Motor neuron (in vitro differentiated cells): ENCODE results near the gene SRRM3. TPM values are rescaled to one million over a fixed set of nuclear protein-coding genes. Genes with fewer than 3 reads are reported as not detected.
"Not testable (repeated sequence)": the region's sequence is repeated elsewhere in the genome, so short reads cannot be mapped to it uniquely, and the experiment has no call there.

Experiments used
- ATAC-seq, 8 experiments: fragments of 200-7000 bp; cut with Tn5 transposase; replicated peaks in 6 of 8; 2 replicates each; pipeline ENCODE4 v1.8.0; 2021; ENCODE audit warnings: mild to moderate bottlenecking in 8 of 8, moderate library complexity in 8 of 8
- H3K27ac ChIP-seq, 2 donors: fragments of 250-450 bp; sonication (Bioruptor Pico); 2 replicates each; pipeline ENCODE4 v1.9.0; 2021; ENCODE audit warnings: antibody characterized with exemption in 2 of 2, mild to moderate bottlenecking in 2 of 2, moderate library complexity in 1 of 2
- H3K4me1 ChIP-seq, 2 donors: fragments of 250-450 bp; sonication (Bioruptor Pico); replicated peaks in 1 of 2; 2 replicates each; pipeline ENCODE4 v1.6.1; 2021; ENCODE audit warnings: antibody characterized with exemption in 2 of 2, mild to moderate bottlenecking in 2 of 2, moderate library complexity in 1 of 2
- H3K4me3 ChIP-seq, 5 donors: fragments of 250-450 bp; sonication (Bioruptor Pico); 2 replicates each; pipeline ENCODE4 v1.9.0; 2021; ENCODE audit warnings: antibody characterized with exemption in 5 of 5, mild to moderate bottlenecking in 5 of 5, moderate library complexity in 4 of 5
- WGBS, 10 experiments: fragments of 450-650 bp; shearing (Covaris generic); methylation state at CpG; one replicate each; pipeline ENCODE4 v1.0.0; 2022; 5-methylcytosine and 5-hydroxymethylcytosine counted together
- in situ Hi-C, 9 experiments: fragments of 400-800 bp; cut with MboI; loops; one replicate each; pipeline ENCODE4 v1.15.0; 2021; ENCODE audit warnings: low sequenced_read_pairs in 9 of 9, low pct_unique_long_range_greater_than_20kb in 2 of 9; ENCODE audit not compliant: unreplicated experiment in 9 of 9
- total RNA-seq, 8 experiments: library from RNA; unstranded; fragments of 300-600 nt; gene quantifications; 2 replicates each; pipeline versions ENCODE4 v1.2.3 to v1.2.4, GENCODE V29; 2022

The SRRM3 gene
- total RNA-seq, 8 experiments from 2014 or later, result 0.92 to 16.1 (median 10.3) TPM

DNA sequence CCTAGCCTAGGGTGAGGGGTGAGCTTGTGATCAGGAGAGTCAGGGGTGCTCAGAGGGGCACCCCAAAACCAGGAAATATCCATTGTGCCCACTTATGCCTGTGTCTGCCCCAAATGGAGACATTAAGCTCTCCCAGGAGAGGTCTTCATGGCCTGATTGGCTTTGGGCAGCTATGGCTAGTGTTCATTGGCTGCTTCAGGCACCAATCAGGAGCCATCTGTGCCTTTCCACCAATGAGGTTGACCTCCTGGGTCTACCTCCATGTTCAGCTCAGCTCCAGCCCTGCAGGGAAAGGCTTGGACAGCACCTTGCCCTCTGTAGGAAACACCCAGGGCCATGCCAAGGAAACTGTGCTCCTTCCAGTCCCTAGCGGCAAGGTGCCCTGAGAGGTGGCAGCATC is 76.8 kb downstream of the SRRM3 start:
- peak in 2 of 8 experiments; percentile 13 to 45 for ATAC-seq
- H3K4me3 ChIP-seq, result no peak overlapping the region
- 100% methylated on average over 1 of the region's 1 CpG; no CpG with 5 or more reads in 8 of the 10 experiments for WGBS, 10 experiments
- no peak overlapping the region for H3K27ac ChIP-seq
- H3K4me1 ChIP-seq, result peaks cover 1 to 5% of the 10 kb centered on the region in 2 donors
- in situ Hi-C loops, result loop anchor here in 2 of 9 experiments (10.0 to 25.0 kb wide), 2 partner anchors 91 to 104 kb away; no protein-coding TSS in a partner anchor

DNA sequence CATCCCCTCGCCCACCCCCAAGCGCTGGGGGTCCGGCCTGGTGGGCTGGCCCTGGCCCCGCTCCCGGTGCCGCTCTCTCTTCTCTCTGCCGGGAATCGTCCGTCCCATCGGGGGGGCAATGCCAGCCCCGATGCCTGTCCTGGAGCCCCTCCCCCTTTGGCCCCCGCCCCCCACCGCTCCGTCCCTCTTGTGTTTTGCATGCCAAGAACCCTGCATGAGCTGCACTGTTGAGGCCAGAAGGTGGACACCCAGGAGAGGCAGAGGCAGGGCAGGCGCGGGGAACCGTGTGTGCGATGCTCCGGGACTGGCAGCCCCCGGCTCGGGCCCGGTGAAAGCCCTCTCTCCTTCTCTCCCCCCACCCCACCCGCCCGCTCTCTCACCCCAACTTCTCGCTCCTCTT is 78.7 kb downstream of the SRRM3 start:
- WGBS, 10 experiments, result 20% methylated on average over 1 of the region's 25 CpGs; no CpG with 5 or more reads in 9 of the 10 experiments
- Histone ChIP-seq H3K4me3 (no peak overlapping the region), H3K27ac (no peak overlapping the region), H3K4me1 (no peaks in the 10 kb centered on the region)
- in situ Hi-C loops, result loop anchor here in 1 of 9 experiments (25.0 kb wide), 1 partner anchor 93 kb away; no protein-coding TSS in a partner anchor
- peak in 5 of 8 experiments; percentile 47 to 55 (median 54) for ATAC-seq

DNA sequence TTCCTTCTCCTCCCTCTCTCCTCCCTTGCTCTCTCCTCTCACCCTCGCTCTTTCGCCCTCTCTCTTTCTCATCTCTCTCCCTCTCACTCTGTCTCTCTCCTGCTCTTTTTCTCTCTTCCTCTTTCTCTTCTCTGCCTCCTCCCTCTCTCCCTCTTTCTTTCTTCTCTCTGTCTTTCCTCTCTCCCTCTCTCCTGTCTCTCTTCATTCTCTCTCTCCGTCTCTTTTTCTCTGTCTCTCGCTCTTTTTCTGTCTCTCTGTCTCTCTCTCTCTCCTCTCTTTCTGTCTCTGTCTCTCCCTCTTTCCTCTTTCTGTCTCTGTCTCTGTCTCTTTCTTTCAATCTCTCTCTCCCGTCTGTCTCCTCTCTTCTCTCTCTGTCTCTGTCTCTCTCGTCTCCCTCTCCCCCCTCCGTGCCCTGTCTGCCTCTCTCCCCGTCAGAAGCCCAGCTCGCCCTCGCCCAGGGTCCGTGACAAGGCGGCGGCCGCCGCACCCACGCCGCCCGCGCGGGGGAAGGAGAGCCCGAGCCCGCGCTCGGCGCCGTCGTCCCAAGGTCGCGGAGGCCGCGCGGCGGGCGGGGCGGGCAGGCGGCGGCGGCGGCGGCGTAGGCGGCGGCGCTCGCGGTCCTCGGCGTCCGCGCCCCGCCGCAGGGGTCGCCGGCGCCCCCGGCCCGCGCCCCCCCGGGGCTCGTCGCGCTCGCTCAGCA is 79.5 kb downstream of the SRRM3 start:
- H3K4me3 ChIP-seq, result peak overlapping the region; percentile 24 to 34 (median 30)
- no peak overlapping the region for H3K27ac ChIP-seq
- no peaks in the 10 kb centered on the region for H3K4me1 ChIP-seq
- in situ Hi-C loops, result loop anchor here in 1 of 9 experiments (25.0 kb wide), 1 partner anchor 94 kb away; no protein-coding TSS in a partner anchor
- ATAC-seq, result peak; percentile 17 to 52 (median 42)
- WGBS, 10 experiments, result 6 to 29% (median 9%) methylated on average over 1 to 20 of the region's 63 CpGs

DNA sequence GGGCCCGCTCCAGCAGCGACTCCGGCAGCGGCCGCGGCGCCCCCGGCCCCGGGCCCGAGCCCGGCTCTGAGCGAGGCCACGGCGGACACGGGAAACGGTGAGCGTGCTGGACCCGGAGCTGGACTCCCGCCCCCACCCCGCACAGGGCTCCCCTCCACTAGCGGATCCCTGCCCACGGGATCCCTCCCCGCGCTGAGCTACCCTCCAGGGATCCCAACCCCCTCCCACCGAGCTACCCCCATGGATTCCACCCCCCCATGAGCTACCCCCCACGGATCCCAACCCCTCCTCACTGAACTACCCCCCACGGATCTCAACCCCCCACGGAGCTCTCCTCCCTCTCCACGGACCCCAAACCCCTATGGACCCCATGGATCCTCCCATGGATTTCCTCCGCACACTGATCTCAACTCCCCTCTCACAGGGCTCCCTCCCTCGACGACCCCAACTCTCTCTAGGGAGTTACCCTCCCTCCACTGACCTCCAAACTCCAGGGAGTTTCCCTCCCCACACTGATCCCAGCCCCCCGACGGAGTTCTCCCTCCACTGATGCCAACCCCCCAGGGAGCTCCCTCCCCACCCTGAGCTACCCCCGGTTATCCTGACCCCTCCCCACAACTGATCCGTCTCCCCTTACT is 80.1 kb downstream of the SRRM3 start:
- WGBS, 10 experiments, result no CpG with 5 or more reads among the region's 36 CpGs
- no peak overlapping the region for H3K27ac ChIP-seq
- in situ Hi-C loops, result loop anchor here in 1 of 9 experiments (25.0 kb wide), 1 partner anchor 95 kb away; no protein-coding TSS in a partner anchor
- H3K4me1 ChIP-seq, result no peaks in the 10 kb centered on the region
- peak in 4 of 8 experiments; percentile 3 to 35 (median 22) for ATAC-seq
- peak overlapping the region; percentile 24 to 34 (median 30) for H3K4me3 ChIP-seq

DNA sequence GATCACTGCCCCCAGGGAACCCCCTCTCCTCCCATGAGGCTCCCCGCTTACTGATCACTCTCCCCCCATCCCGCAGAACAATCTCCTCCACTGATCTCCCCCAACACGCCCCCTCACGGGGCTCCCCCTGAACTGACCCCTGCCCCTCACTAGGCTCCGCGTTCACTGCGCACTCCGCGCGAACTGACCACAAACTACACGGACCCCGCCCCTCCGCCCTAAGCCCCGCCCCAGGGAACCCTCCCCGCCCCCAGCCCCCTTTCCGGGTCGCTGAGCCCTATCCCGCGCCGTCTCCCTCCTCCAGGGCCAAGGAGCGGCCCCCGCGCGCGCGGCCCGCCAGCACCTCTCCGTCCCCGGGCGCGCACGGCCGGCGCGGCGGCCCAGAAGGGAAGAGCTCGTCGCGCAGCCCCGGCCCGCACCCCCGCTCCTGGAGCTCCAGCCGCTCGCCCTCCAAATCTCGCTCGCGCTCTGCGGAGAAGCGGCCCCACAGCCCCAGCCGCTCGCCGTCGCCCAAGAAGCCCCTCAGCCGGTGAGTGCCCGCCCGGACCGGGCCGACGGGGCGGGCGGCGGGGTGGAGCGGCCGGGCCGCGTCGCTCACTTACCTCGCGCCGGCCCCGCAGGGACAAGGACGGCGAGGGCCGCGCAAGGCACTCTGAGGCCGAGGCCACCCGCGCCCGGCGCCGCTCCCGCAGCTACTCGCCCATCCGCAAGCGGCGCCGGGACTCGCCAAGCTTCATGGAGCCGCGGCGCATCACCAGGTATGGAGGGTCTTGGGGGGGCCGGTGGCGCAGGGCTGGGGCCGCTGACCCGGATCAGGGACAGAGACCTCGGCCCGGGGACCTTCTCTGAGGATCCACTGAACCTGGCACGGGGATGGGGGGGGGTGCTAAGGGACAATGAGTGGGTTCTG is 80.9 kb downstream of the SRRM3 start:
- peak; percentile 39 to 76 (median 50) for ATAC-seq
- Histone ChIP-seq H3K4me3 (peak overlapping the region in 4 of 5 donors; percentile 14 to 34 (median 26)), H3K4me1 (no peaks in the 10 kb centered on the region), H3K27ac (no peak overlapping the region)
- in situ Hi-C loops, result loop anchor here in 1 of 9 experiments (25.0 kb wide), 1 partner anchor 95 kb away; no protein-coding TSS in a partner anchor
- 25% methylated on average over 11 of the region's 98 CpGs; no CpG with 5 or more reads in 9 of the 10 experiments for whole genome bisulfite sequencing, 10 experiments

DNA sequence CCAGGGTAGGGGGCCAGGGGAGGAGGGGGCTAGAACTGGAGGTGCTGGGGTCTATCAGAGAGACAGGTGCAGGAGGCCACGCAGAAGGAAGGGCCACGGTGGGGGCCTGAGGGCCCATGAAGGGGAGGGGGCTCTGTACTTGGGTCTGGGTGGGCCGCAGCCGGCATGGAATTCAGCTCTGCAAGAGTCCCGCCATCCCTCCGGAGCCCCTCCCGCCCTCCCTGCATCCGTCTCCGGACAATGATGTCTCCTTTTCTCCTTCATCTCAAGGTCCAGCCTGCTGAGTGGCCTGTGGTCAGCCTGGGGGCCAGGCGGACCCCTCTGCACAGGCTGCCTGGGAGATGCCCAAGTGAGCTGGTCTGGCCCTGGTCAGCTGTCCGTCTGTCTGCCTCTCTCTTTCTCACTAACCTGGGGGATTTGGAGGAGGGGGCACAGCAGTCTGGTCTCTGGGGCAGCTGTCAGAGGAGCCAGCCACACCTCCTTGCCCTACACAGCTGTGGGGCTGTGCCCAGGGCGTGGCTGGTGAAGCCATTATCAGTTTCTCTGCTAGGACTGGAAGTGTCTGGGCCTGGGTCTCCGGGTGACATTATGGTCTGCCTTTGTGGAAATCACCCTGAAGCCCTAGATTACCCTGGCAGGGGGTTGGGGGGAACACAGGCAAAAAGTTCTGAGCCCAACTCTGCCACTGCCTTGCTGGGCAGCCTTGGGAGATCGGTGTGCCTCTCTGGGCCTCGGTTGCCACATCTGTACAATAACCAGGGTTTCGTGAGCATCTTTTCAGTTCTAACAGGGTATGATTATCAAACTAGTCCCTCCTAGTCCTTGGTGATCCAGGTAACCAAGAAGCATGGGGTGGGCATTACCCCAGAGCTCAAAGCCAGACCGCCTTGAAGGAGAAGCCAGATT is 81.8 kb downstream of the SRRM3 start:
- peak overlapping the region in 1 of 5 donors; percentile 34 for H3K4me3 ChIP-seq
- in situ Hi-C loops, result loop anchor here in 1 of 9 experiments (25.0 kb wide), 1 partner anchor 96 kb away; no protein-coding TSS in a partner anchor
- ATAC-seq, result no peak
- H3K4me1 ChIP-seq, result no peaks in the 10 kb centered on the region
- WGBS, 10 experiments, result 80 to 100% (median 100%) methylated on average over 1 to 4 of the region's 17 CpGs; no CpG with 5 or more reads in 5 of the 10 experiments
- no peak overlapping the region for H3K27ac ChIP-seq

DNA sequence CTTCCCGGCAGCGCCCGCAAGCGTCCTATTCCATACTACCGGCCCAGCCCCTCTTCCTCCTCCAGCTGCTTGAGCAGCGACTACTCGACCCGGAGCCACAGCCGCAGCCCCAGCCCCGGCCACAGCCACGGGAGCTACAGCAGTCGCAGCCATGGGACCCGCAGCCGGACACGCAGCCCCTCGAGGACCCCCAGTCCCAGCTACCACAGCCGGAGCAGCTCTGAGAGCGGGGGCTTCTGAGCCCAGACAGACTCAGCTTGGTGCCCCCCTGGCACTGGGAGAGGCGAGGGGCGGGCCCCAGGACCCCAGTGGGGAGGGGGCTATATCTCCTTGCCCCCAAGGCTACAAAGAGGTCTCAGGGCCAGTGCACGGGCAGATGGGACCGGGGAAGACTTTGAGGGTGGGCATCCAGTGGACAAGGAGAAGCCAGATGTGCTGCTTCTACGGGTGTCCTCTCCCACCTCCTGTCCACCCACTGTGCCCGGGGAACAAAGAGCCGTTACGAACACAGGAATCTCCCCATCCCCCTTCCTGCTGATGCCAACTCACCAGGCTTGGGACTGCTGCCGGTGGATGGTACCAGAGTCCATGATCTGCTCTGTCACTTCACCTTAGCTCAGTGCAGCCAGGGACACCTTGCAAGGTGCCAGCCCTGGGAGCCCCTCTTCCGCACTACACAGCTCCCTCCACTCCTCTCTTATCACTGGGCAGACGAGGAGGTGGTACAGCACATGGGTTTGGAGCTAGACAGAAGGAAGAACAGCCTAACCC is 84.1 kb downstream of the SRRM3 start:
- H3K27ac ChIP-seq, result no peak overlapping the region
- no peak overlapping the region for H3K4me3 ChIP-seq
- H3K4me1 ChIP-seq, result peaks cover 0 to 7% of the 10 kb centered on the region in 2 donors
- in situ Hi-C loops, result loop anchor here in 1 of 9 experiments (25.0 kb wide), 1 partner anchor 98 kb away; no protein-coding TSS in a partner anchor
- ATAC-seq, result no peak
- 78 to 90% (median 89%) methylated on average over 2 to 7 of the region's 29 CpGs; no CpG with 5 or more reads in 7 of the 10 experiments for WGBS, 10 experiments

DNA sequence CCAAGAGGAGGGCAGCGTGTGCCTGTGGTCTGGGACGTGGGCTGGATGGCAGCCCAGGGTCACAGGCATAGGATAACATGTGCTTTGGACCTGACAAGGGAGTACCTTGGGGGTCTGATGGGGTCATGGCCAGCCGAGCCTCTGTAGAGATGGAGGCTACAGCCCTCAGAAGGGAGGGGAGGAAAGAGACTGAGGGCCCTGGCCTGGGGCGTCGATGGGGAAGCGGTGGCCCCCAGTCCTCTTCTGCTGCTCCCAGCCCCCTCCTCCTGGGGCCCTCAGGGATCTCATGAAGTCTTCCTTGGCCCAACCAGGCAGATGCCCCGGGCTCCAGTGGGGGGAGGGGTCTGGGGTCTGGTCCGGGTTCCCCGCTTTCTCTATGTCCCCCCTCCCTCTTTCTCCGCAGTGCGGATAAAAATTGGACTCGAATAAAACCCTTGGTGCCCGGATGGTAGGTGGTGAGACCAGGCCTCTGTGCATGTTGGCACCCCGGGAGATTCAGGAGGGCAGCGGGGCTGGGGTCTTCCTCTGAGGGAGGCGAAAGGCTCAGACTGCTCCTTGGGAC is 85.2 kb downstream of the SRRM3 start:
- H3K27ac ChIP-seq, result no peak overlapping the region
- H3K4me1 ChIP-seq, result peaks cover 0 to 14% of the 10 kb centered on the region in 2 donors
- no peak overlapping the region for H3K4me3 ChIP-seq
- in situ Hi-C loops, result loop anchor here in 1 of 9 experiments (25.0 kb wide), 1 partner anchor 100 kb away; no protein-coding TSS in a partner anchor
- 60 to 100% (median 80%) methylated on average over 1 to 2 of the region's 16 CpGs; no CpG with 5 or more reads in 7 of the 10 experiments for WGBS, 10 experiments
- no peak for ATAC-seq

DNA sequence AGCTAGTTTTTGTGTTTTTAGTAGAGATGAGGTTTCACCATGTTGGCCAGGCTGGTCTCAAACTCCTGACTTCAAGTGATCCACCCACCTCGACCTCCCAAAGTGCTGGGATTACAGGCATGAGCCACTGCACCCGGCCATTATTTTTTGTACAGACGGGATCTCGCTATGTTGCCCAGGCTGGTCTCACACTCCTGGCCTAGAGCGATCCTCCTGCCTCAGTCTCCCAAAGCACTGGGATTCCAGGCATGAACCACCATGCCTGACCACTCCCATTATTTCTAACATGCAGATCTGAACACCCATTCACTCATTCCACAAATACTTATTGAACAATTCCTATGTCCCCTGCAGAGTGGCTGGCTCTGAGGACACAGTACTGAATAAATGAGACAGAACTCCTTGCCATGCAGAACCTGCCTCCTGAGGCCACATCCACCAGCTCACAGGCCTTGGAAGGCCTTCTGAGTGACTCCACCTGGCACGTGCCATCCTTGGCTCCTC is 89.2 kb downstream of the SRRM3 start:
- H3K27ac ChIP-seq, H3K4me3 ChIP-seq: not testable (repeated sequence)

DNA sequence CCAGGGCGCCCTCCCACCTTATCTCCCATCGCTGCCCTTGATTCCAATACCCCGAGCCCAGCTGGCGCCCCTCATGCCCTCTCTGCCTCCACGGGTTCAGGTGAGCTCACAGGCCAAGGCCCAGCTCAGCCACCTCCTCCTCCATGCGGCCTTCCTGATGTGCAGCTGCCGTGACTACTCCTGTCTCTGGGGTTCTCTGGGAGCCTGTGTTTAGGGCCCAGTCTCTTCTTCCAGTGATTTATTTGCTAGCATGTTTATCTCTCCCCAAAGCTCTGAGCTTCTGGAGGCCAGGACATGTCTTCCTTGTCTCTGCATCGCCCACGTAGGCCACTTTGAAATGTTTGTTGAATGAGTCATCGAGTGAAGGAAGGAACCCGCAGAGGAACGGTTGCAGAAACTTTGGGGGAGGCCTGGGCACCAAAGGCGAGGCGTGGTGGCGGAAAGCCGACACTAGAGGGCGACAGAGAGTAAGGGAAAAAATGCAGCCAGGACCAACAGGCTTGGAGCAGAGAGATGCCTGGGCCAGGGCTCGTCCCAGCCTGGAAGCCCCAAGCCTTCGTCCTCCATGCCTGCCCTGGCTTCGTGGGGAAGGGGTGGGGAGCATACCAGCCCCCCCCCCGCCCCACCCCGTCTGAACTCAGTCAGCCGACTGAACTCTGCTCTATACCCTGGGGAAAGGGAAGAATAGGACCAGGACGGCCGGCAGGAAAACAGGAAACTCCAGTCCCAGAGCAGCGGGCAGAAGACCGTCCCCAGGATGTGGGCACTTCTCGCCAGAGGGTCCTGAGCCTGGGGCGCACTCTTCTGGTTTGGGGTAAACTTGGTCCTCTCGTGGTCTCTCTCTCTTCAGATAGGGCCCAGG is 89.9 kb downstream of the SRRM3 start:
- peak overlapping the region in 1 of 2 donors; percentile 42 for H3K27ac ChIP-seq
- peaks cover 16 to 33% of the 10 kb centered on the region in 2 donors for H3K4me1 ChIP-seq
- WGBS, 10 experiments, result 0 to 58% (median 6%) methylated on average over 2 to 13 of the region's 30 CpGs; no CpG with 5 or more reads in 4 of the 10 experiments
- in situ Hi-C loops, result loop anchor here in 1 of 9 experiments (25.0 kb wide), 1 partner anchor 104 kb away; no protein-coding TSS in a partner anchor
- H3K4me3 ChIP-seq, result no peak overlapping the region
- peak; percentile 59 to 84 (median 64) for ATAC-seq

More for the DNA sequence above, 89.2 kb downstream of the SRRM3 start:
- WGBS, 10 experiments, result 20 to 100% (median 80%) methylated on average over 1 to 3 of the region's 6 CpGs; no CpG with 5 or more reads in 5 of the 10 experiments
- in situ Hi-C loops, result loop anchor here in 1 of 9 experiments (25.0 kb wide), 1 partner anchor 104 kb away; no protein-coding TSS in a partner anchor
- ATAC-seq, result not testable (repeated sequence)
- H3K4me1 ChIP-seq, result peaks cover 16 to 33% of the 10 kb centered on the region in 2 donors
